ENCODE data around the gene TMEM259.

- TF ChIP-seq REST (IDR thresholded peaks at IDR 0.05; ENCODE audit: low read depth): no peak
- no peak for TF ChIP-seq TAF1 (IDR thresholded peaks at IDR 0.05; ENCODE audit: low read depth)
- TF ChIP-seq TCF12 (IDR thresholded peaks at IDR 0.05; ENCODE audit: low read depth): no peak
Measured at GRCh38 chr19:998064-998463, 22.9 kb downstream of the TMEM259 start.

All from Ishikawa (cell line).